Peyer's patch (tissue), 4 donors: ENCODE results near the gene MCM6. TPM values are rescaled to one million over a fixed set of nuclear protein-coding genes. Genes with fewer than 3 reads are reported as not detected.

Experiments
- DNase-seq, 3 donors: peaks; one replicate each; pipeline ENCODE4 v3.0.0-alpha.2; 2017 to 2019
- H3K27ac ChIP-seq, 4 donors: fragments of 200-600 bp; sonication (generic); one replicate each; pipeline ENCODE4 v1.5.1; 2016 to 2019
- H3K27me3 ChIP-seq, 2 donors: fragments of 200-600 bp; sonication (generic); one replicate each; pipeline ENCODE4 v1.5.1; 2019
- H3K36me3 ChIP-seq, 3 donors: fragments of 200-600 bp; sonication (generic); one replicate each; pipeline ENCODE4 v1.5.1; 2016 to 2019
- H3K4me1 ChIP-seq, 4 donors: fragments of 200-600 bp; sonication (generic); one replicate each; pipeline ENCODE4 v1.5.1; 2016 to 2019
- H3K4me3 ChIP-seq, 4 donors: fragments of 200-600 bp; sonication (generic); 1 replicate in 3 of 4; 2 replicates in 1 of 4; pipeline ENCODE4 v1.5.1; 2016 to 2019; ENCODE audit warnings: mild to moderate bottlenecking in 1 of 4
- H3K9me3 ChIP-seq, 4 donors: fragments of 200-600 bp; sonication (generic); one replicate each; pipeline ENCODE4 v1.5.1; 2016 to 2019; ENCODE audit warnings: mild to moderate bottlenecking in 1 of 4
- CTCF ChIP-seq, 6 experiments: fragments of 450-650 bp in 4 of 6; fragments of 200-600 bp in 2 of 6; sonication (generic) in 1 of 6; IDR thresholded peaks; one replicate each; pipeline ENCODE4 v1.5.1; 2017 to 2019; ENCODE audit warnings: antibody characterized with exemption in 6 of 6, mild to moderate bottlenecking in 3 of 6, moderate library complexity in 1 of 6
- POLR2A ChIP-seq, 2 donors: fragments of 450-650 bp; IDR thresholded peaks; one replicate each; pipeline ENCODE4 v1.5.1; 2017; ENCODE audit warnings: antibody characterized with exemption in 2 of 2, mild to moderate bottlenecking in 2 of 2, moderate library complexity in 2 of 2
- total RNA-seq, 4 donors: library from RNA; depleted of rRNA; stranded (reverse); fragments of >200 nt; gene quantifications; one replicate each; pipeline ENCODE4 v1.1.0, GENCODE V29; 2016

Gene MCM6
- total RNA-seq, 4 donors from 2014 or later: 8.8 to 38.8 (median 14.5) TPM

GRCh38 chr2:135863233-135863632, 13.0 kb downstream of the MCM6 start:
- no peak for DNase-seq
- TF ChIP-seq POLR2A (IDR thresholded peaks at IDR 0.05): no peak
- no peak for TF ChIP-seq CTCF (IDR thresholded peaks at IDR 0.05)
- no peaks in the 10 kb centered on the region for H3K27me3 ChIP-seq
- H3K4me3 ChIP-seq: no peak overlapping the region
- H3K9me3 ChIP-seq: no peaks in the 10 kb centered on the region
- H3K4me1 ChIP-seq: no peaks in the 10 kb centered on the region
- H3K36me3 ChIP-seq: peaks cover 0 to 53% (median 0%) of the 10 kb centered on the region in 3 donors
- H3K27ac ChIP-seq: no peak overlapping the region

DNA sequence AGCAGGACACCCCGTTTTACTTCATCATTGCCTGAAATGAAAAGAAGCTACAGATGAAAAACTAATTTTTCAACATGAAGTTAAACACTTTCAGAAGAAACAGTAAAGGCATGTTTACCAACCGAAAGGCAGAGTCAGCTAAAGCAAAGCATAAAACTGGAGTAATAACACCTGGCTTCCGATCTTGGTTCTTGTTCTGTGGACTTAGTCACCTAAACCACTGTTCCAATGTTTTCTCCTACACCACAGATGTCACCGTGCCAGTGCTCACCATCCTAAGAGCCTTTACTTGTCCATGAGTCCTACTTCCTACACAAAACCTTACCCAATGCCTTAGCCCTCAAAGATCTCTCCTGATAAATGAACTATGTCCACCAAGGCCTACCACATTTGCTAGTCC, 13.5 kb downstream of the MCM6 start:
- H3K36me3 ChIP-seq: peaks cover 0 to 58% (median 0%) of the 10 kb centered on the region in 3 donors
- H3K9me3 ChIP-seq: no peaks in the 10 kb centered on the region
- no peaks in the 10 kb centered on the region for H3K4me1 ChIP-seq
- no peaks in the 10 kb centered on the region for H3K27me3 ChIP-seq
- H3K27ac ChIP-seq: no peak overlapping the region
- no peak for DNase-seq
- TF ChIP-seq POLR2A (IDR thresholded peaks at IDR 0.05) (no peak), CTCF (IDR thresholded peaks at IDR 0.05) (no peak)
- no peak overlapping the region for H3K4me3 ChIP-seq

- Histone ChIP-seq H3K9me3 (no peaks in the 10 kb centered on the region), H3K27ac (no peak overlapping the region), H3K4me3 (no peak overlapping the region), H3K4me1 (no peaks in the 10 kb centered on the region), H3K36me3 (peaks cover 0 to 36% (median 0%) of the 10 kb centered on the region in 3 donors), H3K27me3 (no peaks in the 10 kb centered on the region)
- no peak for TF ChIP-seq CTCF (IDR thresholded peaks at IDR 0.05)
- no peak for TF ChIP-seq POLR2A (IDR thresholded peaks at IDR 0.05)
- no peak for DNase-seq
These were observed 22.8 kb downstream of the MCM6 start for GRCh38 chr2:135853401-135853800.

DNA sequence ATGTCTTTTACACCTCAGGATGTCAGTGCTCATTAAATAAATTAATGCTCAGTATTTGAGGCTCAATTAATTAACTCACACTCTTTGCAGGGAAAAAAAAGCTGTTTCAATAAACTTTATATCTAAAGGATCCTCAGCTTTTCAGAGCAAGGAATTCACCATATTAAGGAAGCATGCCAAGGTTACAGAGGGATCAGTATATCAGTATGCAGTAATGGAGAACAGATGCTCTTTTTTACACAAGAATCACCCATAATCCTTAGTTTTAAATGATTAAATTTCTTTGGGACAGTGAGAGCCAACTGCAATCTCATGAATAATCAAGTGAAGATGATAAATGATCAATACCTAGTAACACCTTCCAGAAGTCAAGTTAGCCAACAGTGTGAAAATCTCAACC, 24.4 kb downstream of the MCM6 start:
- Histone ChIP-seq H3K4me3 (no peak overlapping the region), H3K9me3 (no peaks in the 10 kb centered on the region), H3K4me1 (no peaks in the 10 kb centered on the region), H3K36me3 (peaks cover 0 to 20% (median 0%) of the 10 kb centered on the region in 3 donors), H3K27me3 (no peaks in the 10 kb centered on the region), H3K27ac (no peak overlapping the region)
- DNase-seq: no peak
- TF ChIP-seq POLR2A (IDR thresholded peaks at IDR 0.05) (no peak), CTCF (IDR thresholded peaks at IDR 0.05) (no peak)

DNA sequence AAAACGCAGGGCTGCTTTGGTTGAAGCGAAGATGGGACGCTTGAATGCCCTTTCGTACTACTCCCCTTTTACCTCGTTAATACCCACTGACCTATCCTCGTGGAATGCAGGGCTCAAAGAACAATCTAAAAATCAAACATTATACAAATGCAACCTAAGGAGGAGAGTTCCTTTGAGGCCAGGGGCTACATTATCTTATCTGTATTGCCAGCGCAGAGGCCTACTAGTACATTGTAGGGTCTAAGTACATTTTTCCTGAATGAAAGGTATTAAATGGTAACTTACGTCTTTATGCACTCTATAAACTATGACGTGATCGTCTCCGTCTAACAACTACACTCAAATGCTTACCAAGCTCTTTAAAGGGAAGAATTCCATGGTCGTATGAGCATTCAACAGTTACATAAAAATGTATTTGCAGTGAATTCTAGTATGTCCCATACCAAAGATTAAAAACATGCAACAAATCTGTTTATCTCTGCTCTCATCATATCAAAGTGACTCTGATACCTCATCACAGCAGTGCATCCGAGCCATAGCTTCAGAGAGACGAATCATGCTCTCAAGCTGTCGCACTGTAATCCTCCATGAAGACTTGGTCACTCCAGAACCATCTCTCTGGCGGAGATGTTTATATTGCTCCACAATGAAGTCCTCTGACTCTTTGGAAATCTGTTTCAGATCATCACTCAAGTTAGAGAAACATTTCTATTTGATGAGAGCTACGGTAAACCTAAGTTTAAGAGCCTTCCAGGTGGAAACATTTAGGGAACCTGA, 25.2 kb downstream of the MCM6 start:
- no peaks in the 10 kb centered on the region for H3K27me3 ChIP-seq
- DNase-seq: no peak
- peaks cover 0 to 20% (median 0%) of the 10 kb centered on the region in 3 donors for H3K36me3 ChIP-seq
- no peaks in the 10 kb centered on the region for H3K9me3 ChIP-seq
- TF ChIP-seq POLR2A (IDR thresholded peaks at IDR 0.05): no peak
- TF ChIP-seq CTCF (IDR thresholded peaks at IDR 0.05): no peak
- no peak overlapping the region for H3K4me3 ChIP-seq
- H3K27ac ChIP-seq: no peak overlapping the region
- no peaks in the 10 kb centered on the region for H3K4me1 ChIP-seq
